NCI-H446 (cell line): ENCODE data around the gene U2AF2.

ENCODE experiments used
- DNase-seq, 2 experiments: peaks; one replicate each; lab custom pipeline; 2025; lab: John Stamatoyannopoulos, UW

Gene U2AF2

GRCh38 chr19:55675661-55676354 is 21.0 kb downstream of the U2AF2 start:
- no peak for DNase-seq

GRCh38 chr19:55676383-55676782 is 21.5 kb downstream of the U2AF2 start:
- no peak for DNase-seq

GRCh38 chr19:55676889-55677505 is 22.2 kb downstream of the U2AF2 start:
- no peak for DNase-seq

- DNase-seq, result no peak
Measured at GRCh38 chr19:55677572-55678028, 22.8 kb downstream of the U2AF2 start.

- no peak for DNase-seq
Measured at GRCh38 chr19:55678121-55678671, 23.4 kb downstream of the U2AF2 start.

GRCh38 chr19:55679343-55680257 is 24.8 kb downstream of the U2AF2 start:
- DNase-seq, result no peak

- no peak for DNase-seq
Measured at GRCh38 chr19:55680339-55681130, 25.7 kb downstream of the U2AF2 start.

- DNase-seq, result no peak
Measured at GRCh38 chr19:55681131-55682092, 26.6 kb downstream of the U2AF2 start.

GRCh38 chr19:55683449-55684261 is 28.8 kb downstream of the U2AF2 start:
- no peak for DNase-seq

GRCh38 chr19:55684946-55685681 is 30.3 kb downstream of the U2AF2 start:
- no peak for DNase-seq

GRCh38 chr19:55685776-55686175 is 30.9 kb downstream of the U2AF2 start:
- DNase-seq, result no peak

- no peak for DNase-seq
Measured at GRCh38 chr19:55686311-55687050, 31.6 kb downstream of the U2AF2 start.

- no peak for DNase-seq
Measured at GRCh38 chr19:55687281-55688201, 32.7 kb downstream of the U2AF2 start.

GRCh38 chr19:55688422-55689218 is 33.8 kb downstream of the U2AF2 start:
- DNase-seq, result no peak

GRCh38 chr19:55689411-55690108 is 34.7 kb downstream of the U2AF2 start:
- DNase-seq, result no peak
